MCF 10A (cell line): ENCODE results near the gene OBSCN. TPM values are rescaled to one million over a fixed set of nuclear protein-coding genes. Genes with fewer than 3 reads are reported as not detected.

ENCODE experiments used
- BruUV-seq: library from RNA; stranded (reverse); fragments of 400-500 nt; replicated peaks from 2 replicates; lab custom pipeline; 2021; lab: Mats Ljungman, UMichigan
- CTCF ChIA-PET: fragments of 300-600 bp; sonication (Branson Sonifier 250); formaldehyde crosslinking; extraction: SDS; loops from one replicate; lab custom pipeline; 2021; ENCODE audit warnings: antibody characterized with exemption, inconsistent platforms; lab: Yijun Ruan, JAX
- POLR2A ChIA-PET: fragments of 300-600, 350-650 bp; sonication (Branson Sonifier 250); formaldehyde crosslinking; extraction: SDS; loops from one replicate; lab custom pipeline; 2020; ENCODE audit warnings: antibody characterized with exemption, inconsistent platforms; lab: Yijun Ruan, JAX
- DNase-seq: peaks from one replicate; pipeline ENCODE4 v3.0.0-alpha.2; 2018; ENCODE audit not compliant: unreplicated experiment
- H3K27ac Mint-ChIP-seq: one replicate; pipeline ENCODE4 v1.8.0; 2022; ENCODE audit warnings: mild to moderate bottlenecking, low read depth, mixed read lengths; ENCODE audit not compliant: unreplicated experiment
- H3K27me3 Mint-ChIP-seq: one replicate; pipeline ENCODE4 v1.8.0; 2022; ENCODE audit warnings: mixed read lengths; ENCODE audit not compliant: insufficient read depth, unreplicated experiment
- H3K36me3 Mint-ChIP-seq: one replicate; pipeline ENCODE4 v1.8.0; 2022; ENCODE audit warnings: mild to moderate bottlenecking, moderate library complexity, mixed read lengths; ENCODE audit not compliant: insufficient read depth, unreplicated experiment
- H3K4me1 Mint-ChIP-seq: one replicate; pipeline ENCODE4 v1.8.0; 2022; ENCODE audit warnings: mixed read lengths; ENCODE audit not compliant: insufficient read depth, unreplicated experiment
- H3K4me3 Mint-ChIP-seq: one replicate; pipeline ENCODE4 v1.8.0; 2022; ENCODE audit warnings: mild to moderate bottlenecking, moderate library complexity, mixed read lengths; ENCODE audit not compliant: unreplicated experiment
- H3K9me3 Mint-ChIP-seq: one replicate; pipeline ENCODE4 v1.8.0; 2022; ENCODE audit warnings: mixed read lengths; ENCODE audit not compliant: unreplicated experiment
- CTCF ChIP-seq: fragments of 200-600 bp; IDR thresholded peaks from one replicate; pipeline ENCODE4 v1.8.0; 2022; ENCODE audit warnings: antibody characterized with exemption, mild to moderate bottlenecking; ENCODE audit not compliant: unreplicated experiment
- intact Hi-C: fragments of 100-400 bp; cut with micrococcal nuclease; formaldehyde crosslinking; loops from 2 replicates; pipeline ENCODE4 v1.14.1; 2022
- total RNA-seq: library from RNA; stranded (reverse); gene quantifications from 2 replicates; pipeline ENCODE4 v1.2.3, GENCODE V29; 2022

The OBSCN gene
- total RNA-seq, 1 experiment from 2014 or later: 22.6 TPM

DNA sequence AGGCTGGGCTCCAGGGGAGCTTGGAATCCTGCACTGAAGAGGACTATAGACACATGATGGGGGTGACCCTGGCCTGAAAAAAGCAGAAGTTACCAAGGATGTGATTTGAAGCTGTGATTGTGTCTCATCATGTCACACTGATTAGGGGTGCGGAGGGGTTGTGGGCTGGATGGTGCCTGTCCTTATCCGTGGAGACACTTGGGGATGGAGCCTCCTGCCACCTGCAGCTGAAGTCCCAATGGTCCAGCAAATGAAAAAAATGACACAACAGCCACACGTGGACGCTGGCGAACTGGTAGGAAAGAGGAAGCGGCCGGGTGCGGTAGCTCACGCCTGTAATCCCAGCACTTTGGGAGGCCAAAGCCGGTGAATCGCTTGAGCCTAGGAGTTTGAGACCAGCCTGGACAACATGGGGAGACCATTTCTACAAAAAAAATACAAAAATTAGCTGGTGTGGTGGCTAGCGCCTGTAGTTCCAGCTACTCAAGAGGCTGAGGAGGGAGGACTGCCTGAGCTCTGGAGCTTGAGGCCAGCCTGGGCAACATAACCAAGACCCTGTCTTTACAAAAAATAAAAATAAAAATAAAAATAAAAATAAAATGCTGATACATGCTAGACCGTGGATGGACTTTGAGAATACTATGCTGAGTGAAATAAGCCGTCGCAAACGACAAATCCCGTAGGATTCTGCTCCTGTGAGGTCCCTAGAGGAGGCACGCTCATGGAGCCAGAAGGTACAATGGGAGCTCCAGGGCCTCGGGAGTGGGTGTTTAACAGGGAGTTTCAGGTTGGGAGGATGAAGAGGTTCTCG is 43.1 kb upstream of the OBSCN start:
- no peaks in the 10 kb centered on the region for H3K27me3 Mint-ChIP-seq
- peaks cover 46% of the 10 kb centered on the region for H3K4me1 Mint-ChIP-seq
- POLR2A ChIA-PET: interaction anchor here (0.6 to 10.8 kb wide), 34 partner anchors 8 to 482 kb away, joined by 3 to 318 read pairs (median 4); partner anchors contain the start of genes ARF1, GJC2, GUK1 and MRPL55
- TSS peak; percentile 83 for BruUV-seq
- no peak for DNase-seq
- no peaks in the 10 kb centered on the region for H3K9me3 Mint-ChIP-seq
- intact Hi-C loops: loop anchor here (2.0 kb wide), 1 partner anchor 64 kb away; no protein-coding TSS in a partner anchor
- CTCF ChIA-PET: interaction anchor here (0.6 to 7.1 kb wide), 31 partner anchors 8 to 824 kb away, joined by 3 to 72 read pairs (median 4); partner anchors contain the start of genes GJC2, GUK1 and RNF187
- TF ChIP-seq CTCF: no peak
- H3K27ac Mint-ChIP-seq: peak overlapping the region; percentile 86
- peak overlapping the region; percentile 70 for H3K4me3 Mint-ChIP-seq
- H3K36me3 Mint-ChIP-seq: peaks cover 13% of the 10 kb centered on the region

- CTCF ChIA-PET: interaction anchor here (0.6 to 7.1 kb wide), 45 partner anchors 9 to 1179 kb away, joined by 3 to 72 read pairs (median 4); partner anchors contain the start of genes GJC2, GUK1 and RNF187
- TF ChIP-seq CTCF: peak; percentile 99
- Mint-ChIP-seq H3K27ac (peak within 1 kb of the TSS; percentile 86), H3K4me1 (peaks cover 46% of the 10 kb centered on the region), H3K36me3 (peaks cover 13% of the 10 kb centered on the region), H3K4me3 (peak within 1 kb of the TSS; percentile 70), H3K27me3 (no peaks in the 10 kb centered on the region), H3K9me3 (no peaks in the 10 kb centered on the region)
- DNase-seq: peak; percentile 100
- intact Hi-C loops: loop anchor here (1.0 to 2.0 kb wide), 5 partner anchors 25 to 292 kb away; partner anchors contain the start of genes GUK1 and MRPL55
- POLR2A ChIA-PET: interaction anchor here (0.6 to 10.8 kb wide), 37 partner anchors 9 to 482 kb away, joined by 3 to 318 read pairs (median 4); partner anchors contain the start of genes ARF1, GJC2, GUK1 and MRPL55
- BruUV-seq: no TSS peak
Measured at GRCh38 chr1:228165372-228166169, 42.3 kb upstream of the OBSCN start, which contains the start of gene IBA57. IBA57 (plus strand) TSS chr1:228165804; CDS start chr1:228165817, 13 bp downstream.

DNA sequence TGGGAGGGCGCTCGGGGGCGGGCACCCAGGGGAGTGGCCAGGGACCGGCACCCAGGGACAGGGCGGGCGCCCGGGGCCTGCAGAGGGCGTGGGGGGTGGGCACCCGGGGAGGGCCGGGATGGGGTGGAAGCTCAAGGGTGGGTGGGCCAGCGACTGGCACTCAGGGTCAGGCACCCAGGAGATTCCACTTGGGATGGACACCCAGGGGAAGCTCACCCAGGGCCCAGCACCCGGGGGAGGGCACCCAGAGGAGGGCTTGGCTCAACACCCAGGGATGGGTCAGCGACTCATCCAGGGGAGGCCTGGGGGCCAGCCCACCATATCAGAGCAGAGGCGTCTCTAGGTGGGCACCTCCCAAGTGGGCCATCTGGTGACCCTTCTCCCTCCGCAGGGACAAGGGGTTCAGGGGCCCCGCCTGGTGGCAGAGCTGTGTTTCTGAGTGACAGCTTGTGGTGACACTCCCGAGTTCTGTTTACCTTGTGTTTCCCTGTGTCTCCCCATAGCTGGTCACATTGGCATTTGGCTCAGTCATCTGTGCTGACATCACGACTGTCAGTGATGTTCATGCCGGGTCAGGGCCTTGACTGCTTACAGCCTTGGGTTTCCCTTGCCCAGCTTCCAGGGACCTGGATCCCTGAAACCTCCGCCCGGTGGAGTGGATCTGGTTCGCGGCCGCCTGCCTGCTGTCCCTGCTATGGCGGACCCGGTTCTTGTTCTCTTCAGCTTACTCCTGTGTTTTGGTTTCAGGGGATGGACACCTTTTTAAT is 41.5 kb upstream of the OBSCN start:
- peak; percentile 66 for DNase-seq
- BruUV-seq: no TSS peak
- CTCF ChIA-PET: interaction anchor here (0.5 to 7.1 kb wide), 41 partner anchors 9 to 1178 kb away, joined by 3 to 72 read pairs (median 4); partner anchors contain the start of genes GJC2 and GUK1
- Mint-ChIP-seq H3K9me3 (no peaks in the 10 kb centered on the region), H3K4me3 (peak overlapping the region; percentile 70), H3K4me1 (peaks cover 40% of the 10 kb centered on the region), H3K27me3 (no peaks in the 10 kb centered on the region), H3K27ac (peak overlapping the region; percentile 86), H3K36me3 (peaks cover 13% of the 10 kb centered on the region)
- intact Hi-C loops: loop anchor here (1.0 to 2.0 kb wide), 4 partner anchors 26 to 291 kb away; partner anchors contain the start of genes GUK1 and MRPL55
- POLR2A ChIA-PET: interaction anchor here (0.6 to 10.8 kb wide), 31 partner anchors 11 to 1779 kb away, joined by 3 to 318 read pairs (median 6); partner anchors contain the start of genes ARF1, C1orf35, GJC2 and GUK1
- peak; percentile 54 for TF ChIP-seq CTCF
